ENCODE measurements around the gene MRPL48. TPM values are rescaled to one million over a fixed set of nuclear protein-coding genes. Genes with fewer than 3 reads are reported as not detected.
"Not testable (repeated sequence)": the region's sequence is repeated elsewhere in the genome, so short reads cannot be mapped to it uniquely, and the experiment has no call there.

Gene MRPL48
- 10 to 100 TPM; 45.7 to 73.7 (median 59.8) TPM for polyA plus RNA-seq (ENCODE audit: insufficient read length in 4 of 4)

- DNase-seq (ENCODE audit: low read depth in 4 of 4, low spot score in 3 of 4), result peak; percentile 77 to 87 (median 80)
These were observed at the start of gene MRPL48 for GRCh38 chr11:73787643-73788558. Gene MRPL48, plus strand, starts transcription at chr11:73787874. Its CDS starts 98 bp downstream, at chr11:73787972.

- no peak for DNase-seq (ENCODE audit: low read depth in 4 of 4, low spot score in 3 of 4)
These were observed 44.6 kb upstream of the MRPL48 start for GRCh38 chr11:73743045-73743444.

DNA sequence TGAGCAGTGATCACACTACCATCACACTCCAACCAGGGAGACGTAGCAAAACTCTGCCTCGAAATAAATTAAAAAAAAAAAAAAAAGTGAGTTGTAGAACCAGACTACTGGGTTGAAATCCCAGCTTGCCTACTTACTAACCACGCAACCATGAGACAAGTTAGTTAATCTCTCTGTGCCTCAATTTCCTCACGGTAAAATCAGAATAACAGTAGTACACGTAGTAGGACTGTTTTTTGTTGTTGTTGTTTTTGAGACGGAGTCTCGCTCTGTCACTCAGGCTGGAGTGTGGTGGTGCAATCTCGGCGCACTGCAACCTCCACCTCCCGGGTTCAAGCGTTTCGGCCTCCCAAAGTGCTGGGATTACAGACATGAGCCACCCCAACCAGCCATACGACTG, 41.0 kb upstream of the MRPL48 start:
- DNase-seq (ENCODE audit: low read depth in 4 of 4, low spot score in 3 of 4), result no peak

- no peak for DNase-seq (ENCODE audit: low read depth in 4 of 4, low spot score in 3 of 4)
These were observed 39.9 kb upstream of the MRPL48 start for GRCh38 chr11:73747762-73748161.

DNA sequence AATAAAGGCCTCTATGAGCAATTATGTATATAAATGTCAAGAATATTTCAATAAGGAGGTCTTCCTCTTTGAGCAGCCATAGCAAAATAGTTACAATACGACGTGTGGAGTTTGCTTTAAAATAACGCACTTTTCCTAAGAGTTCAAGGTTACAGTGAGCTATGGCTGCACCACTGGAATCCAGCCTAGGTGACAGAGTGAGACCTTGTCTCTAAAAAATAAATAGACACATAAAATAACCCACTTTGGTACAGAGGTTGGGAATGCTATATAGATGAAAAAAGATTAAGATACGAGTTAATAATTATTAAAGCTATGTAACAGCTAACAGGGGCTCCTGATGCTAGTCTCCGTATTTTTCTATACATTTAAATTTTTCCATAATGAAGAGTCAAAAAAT, 39.4 kb upstream of the MRPL48 start:
- DNase-seq (ENCODE audit: low read depth in 4 of 4, low spot score in 3 of 4), result no peak

- DNase-seq (ENCODE audit: low read depth in 4 of 4, low spot score in 3 of 4), result no peak
These were observed 38.6 kb upstream of the MRPL48 start for GRCh38 chr11:73749118-73749517.

- no peak for DNase-seq (ENCODE audit: low read depth in 4 of 4, low spot score in 3 of 4)
These were observed 37.4 kb upstream of the MRPL48 start for GRCh38 chr11:73750228-73750627.

GRCh38 chr11:73750862-73751261, 36.8 kb upstream of the MRPL48 start:
- DNase-seq (ENCODE audit: low read depth in 4 of 4, low spot score in 3 of 4), result not testable (repeated sequence)

DNA sequence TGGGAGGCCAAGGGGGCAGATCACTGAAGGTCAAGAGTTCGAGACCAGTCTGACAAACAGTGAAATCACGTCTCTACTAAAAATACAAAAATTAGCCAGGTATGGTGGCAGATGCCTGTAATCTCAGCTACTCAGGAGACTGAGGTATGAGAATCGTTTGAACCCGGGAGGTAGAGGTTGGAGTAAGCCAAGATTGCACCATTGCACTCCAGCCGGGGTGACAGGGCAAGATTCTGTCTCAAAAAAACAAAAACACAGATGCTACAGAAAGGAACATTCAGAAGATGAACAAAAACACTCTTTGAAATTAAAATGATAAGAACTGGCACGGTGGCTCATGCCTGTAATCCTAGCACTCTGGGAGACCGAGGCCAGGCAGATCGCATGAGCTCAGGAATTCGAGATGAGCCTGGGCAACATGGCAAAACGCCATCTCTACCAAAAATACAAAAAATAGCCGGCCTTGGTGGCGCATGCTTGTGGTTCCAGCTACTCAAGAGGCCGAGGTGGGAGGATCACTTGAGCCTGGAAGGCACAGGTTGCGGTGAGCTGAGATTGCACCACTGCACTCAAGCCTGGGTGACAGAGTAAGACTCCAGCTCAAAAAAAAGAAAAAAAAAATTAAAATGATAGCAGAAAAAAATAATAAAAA, 35.3 kb upstream of the MRPL48 start:
- no peak for DNase-seq (ENCODE audit: low read depth in 4 of 4, low spot score in 3 of 4)

DNA sequence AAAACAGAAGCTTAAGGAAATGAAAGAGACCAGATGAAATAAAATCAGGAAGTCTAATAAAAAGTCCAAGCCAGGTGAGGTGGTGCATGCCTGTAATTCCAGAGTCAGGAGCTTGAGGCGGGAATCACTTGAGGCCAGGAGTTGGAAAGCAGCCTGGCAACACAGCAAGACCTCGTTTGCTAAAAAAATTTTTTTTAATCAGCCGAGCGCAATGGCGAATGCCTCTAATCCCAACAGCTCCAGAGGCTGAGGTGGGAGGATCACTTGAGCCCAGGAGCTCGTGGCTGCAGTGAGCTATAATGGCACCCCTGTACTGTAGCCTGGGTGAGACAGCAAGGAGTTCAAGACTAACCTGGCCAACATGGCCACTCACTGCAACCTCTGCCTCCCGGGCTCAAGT, 34.8 kb upstream of the MRPL48 start:
- no peak for DNase-seq (ENCODE audit: low read depth in 4 of 4, low spot score in 3 of 4)

- no peak for DNase-seq (ENCODE audit: low read depth in 4 of 4, low spot score in 3 of 4)
These were observed 33.7 kb upstream of the MRPL48 start for GRCh38 chr11:73753938-73754337.

DNA sequence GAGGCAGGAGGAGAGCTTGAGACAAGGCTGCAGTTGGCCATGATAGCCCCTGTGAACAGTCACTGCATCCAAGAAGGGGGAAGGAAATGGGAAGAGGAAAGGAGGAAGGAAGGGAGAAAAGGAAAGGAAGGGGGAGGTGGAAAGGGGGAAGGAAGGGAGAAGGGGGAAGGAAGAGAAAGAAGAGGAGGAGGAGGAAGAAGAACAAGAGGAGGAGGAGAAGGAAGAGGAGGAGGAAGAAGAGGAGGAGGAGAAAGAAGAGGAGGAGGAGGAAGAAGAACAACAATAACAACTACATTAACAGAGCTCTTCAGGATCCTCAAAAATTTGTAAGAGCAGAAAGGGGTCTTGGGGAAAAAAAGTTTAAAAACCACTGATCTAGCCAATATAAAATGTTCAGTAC, 32.0 kb upstream of the MRPL48 start:
- DNase-seq (ENCODE audit: low read depth in 4 of 4, low spot score in 3 of 4), result no peak

GRCh38 chr11:73757598-73757997, 30.1 kb upstream of the MRPL48 start:
- no peak for DNase-seq (ENCODE audit: low read depth in 4 of 4, low spot score in 3 of 4)

GRCh38 chr11:73758451-73758850, 29.2 kb upstream of the MRPL48 start:
- no peak for DNase-seq (ENCODE audit: low read depth in 4 of 4, low spot score in 3 of 4)

DNA sequence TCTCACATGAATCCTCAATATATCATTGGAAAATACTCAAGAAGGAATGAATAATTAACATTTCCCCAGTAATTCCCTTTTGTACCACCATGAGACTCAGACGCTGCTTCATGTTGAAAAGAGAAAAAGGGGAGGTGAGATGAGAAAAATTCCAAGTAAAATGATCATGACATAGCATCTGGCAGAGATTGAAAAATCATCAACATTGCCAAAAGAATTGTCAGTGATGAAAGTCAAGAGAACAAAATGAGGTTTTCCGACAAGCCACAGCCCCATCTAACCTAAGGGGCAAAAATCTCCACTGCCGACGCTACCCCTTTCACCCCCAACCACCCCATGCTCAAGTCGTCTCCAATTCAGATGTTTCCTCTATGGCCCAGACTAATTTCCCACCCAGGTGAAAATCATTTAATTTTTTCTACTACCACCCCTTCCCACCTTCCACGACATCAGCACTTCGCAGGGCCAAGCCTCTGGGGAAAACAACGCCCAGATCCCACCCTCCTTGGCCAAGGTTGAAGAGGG, 28.0 kb upstream of the MRPL48 start:
- peak in 2 of 4 donors; percentile 15 to 29 for DNase-seq (ENCODE audit: low read depth in 4 of 4, low spot score in 3 of 4)

GRCh38 chr11:73760135-73760678, 27.5 kb upstream of the MRPL48 start:
- DNase-seq (ENCODE audit: low read depth in 4 of 4, low spot score in 3 of 4), result peak in 3 of 4 donors; percentile 14 to 29 (median 18)

DNA sequence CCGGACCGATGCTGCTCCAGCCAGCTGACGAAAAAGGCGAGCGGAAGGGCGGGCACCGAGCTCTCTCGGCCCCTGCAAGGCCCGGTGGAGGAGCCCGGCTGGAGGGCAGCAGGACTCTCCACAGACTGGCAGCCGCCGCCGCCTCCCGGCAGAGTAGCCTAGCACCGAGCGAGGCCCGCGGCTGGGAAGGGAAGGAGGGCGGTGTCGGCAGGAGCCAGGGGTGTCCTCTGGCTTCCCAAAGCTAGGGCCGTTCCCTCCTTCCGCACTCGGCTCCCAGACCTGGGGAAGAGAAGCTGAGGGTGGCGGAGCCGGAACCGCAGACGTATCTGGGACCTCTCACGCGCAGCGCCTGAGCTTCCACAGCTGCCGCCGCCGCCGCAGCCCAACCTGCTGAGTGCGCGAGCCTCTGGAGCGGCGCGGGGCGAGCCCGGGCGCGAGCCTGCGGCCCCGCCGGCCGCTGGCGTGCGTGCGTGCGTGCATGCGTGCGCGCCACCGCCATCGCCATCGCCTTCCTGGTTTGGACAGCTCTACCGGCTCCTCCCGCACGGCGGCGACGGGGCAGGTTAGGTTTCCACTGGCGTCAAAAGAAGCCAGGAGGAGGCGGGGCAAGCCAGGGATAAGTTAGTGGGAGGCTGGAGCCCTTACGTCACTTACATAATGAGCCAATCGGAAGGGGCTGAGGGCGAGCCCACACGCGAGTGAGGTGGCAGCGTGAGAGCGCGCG, 26.8 kb upstream of the MRPL48 start, which contains the start of gene RAB6A:
TSS of gene RAB6A (minus strand) at position 396 of the 724 bp plus-strand sequence. CDS start 439 bp downstream, outside the sequence.
- DNase-seq (ENCODE audit: low read depth in 4 of 4, low spot score in 3 of 4), result peak; percentile 98 to 99 (median 99)

GRCh38 chr11:73761403-73761945, 26.2 kb upstream of the MRPL48 start:
- DNase-seq (ENCODE audit: low read depth in 4 of 4, low spot score in 3 of 4), result no peak

DNA sequence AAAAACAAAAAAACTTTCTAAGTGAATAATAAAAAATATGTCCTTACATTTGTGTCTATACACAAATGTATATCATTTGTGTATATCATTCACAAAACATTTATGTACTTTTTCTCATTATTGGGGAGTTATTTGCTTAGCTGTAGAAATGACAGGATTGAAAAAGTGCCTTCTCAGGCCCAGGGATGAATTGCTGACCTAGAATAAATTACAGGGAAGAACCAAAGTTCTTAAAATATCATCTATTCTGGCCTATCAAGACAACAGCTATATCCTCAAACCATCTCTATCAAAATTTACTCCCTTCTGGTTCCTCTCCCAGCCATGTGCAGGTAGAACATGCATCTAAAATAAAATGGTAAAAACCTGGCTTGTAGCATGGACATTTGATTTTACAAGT, 24.9 kb upstream of the MRPL48 start:
- no peak for DNase-seq (ENCODE audit: low read depth in 4 of 4, low spot score in 3 of 4)

GRCh38 chr11:73766763-73767162, 20.9 kb upstream of the MRPL48 start:
- no peak for DNase-seq (ENCODE audit: low read depth in 4 of 4, low spot score in 3 of 4)

Measured in left renal pelvis (tissue), 4 donors.